ENCODE measurements around the gene LRP3. TPM values are rescaled to one million over a fixed set of nuclear protein-coding genes. Genes with fewer than 3 reads are reported as not detected.

The LRP3 gene
- total RNA-seq, 2 donors from 2014 or later: 16.3 to 22.2 TPM

DNA sequence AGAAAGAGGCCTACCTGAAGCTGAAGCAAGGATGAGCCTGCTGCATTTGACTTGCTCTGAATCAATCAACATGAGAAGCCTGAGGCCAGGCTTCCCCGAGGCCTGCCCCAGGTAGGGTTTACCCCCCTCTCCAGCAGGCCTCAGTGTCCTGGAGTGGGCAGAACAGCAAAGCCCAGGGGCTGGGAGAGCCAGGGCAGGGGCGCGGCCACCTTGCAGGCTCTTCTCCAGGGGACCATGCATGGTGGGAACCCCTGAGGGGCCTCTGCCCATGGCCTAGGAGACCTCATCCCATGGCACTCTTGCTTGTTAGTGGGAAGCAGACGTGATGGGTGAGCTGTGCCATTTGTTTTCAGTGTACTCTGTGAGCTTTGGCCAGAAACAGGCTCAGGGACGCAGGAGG, 19.9 kb upstream of the LRP3 start:
- no peak for DNase-seq (ENCODE audit: low spot score)
- TF ChIP-seq, protein P1, sequence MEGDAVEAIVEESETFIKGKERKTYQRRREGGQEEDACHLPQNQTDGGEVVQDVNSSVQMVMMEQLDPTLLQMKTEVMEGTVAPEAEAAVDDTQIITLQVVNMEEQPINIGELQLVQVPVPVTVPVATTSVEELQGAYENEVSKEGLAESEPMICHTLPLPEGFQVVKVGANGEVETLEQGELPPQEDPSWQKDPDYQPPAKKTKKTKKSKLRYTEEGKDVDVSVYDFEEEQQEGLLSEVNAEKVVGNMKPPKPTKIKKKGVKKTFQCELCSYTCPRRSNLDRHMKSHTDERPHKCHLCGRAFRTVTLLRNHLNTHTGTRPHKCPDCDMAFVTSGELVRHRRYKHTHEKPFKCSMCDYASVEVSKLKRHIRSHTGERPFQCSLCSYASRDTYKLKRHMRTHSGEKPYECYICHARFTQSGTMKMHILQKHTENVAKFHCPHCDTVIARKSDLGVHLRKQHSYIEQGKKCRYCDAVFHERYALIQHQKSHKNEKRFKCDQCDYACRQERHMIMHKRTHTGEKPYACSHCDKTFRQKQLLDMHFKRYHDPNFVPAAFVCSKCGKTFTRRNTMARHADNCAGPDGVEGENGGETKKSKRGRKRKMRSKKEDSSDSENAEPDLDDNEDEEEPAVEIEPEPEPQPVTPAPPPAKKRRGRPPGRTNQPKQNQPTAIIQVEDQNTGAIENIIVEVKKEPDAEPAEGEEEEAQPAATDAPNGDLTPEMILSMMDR (IDR thresholded peaks at IDR 0.05): no peak
- no peak overlapping the region for H3K27ac ChIP-seq

DNA sequence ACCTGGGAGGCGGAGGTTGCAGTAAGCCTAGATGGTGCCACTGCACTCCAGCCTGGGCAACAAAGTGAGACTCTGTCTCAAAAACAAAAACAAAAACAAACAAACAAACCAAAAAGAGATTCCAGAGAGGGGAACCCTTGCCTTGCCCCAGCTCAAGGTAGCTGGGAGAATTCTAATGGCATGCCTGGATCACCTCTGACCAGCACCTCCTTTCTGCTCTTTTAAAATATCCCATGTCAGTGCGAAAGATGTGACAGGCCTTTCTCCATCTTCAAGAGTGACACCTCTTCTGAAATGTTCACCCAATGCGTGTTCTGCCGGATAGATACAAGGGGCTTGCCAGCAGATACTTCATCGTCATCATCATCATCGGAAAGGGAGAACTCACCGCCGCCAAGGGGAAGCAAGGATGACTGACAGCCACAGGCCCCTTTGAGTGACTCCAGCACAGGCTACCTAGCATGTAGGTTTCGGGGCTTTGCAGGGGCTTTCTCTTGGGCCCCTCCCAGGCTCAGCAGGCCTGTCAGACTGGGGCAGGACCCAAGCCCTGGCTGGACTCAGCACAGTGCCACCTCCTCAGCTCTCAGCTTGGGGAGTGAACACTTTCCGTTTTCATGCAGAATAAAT, 18.9 kb upstream of the LRP3 start:
- Histone ChIP-seq H3K27me3 (no peaks in the 10 kb centered on the region), H3K4me1 (peaks cover 0 to 22% of the 10 kb centered on the region in 2 donors), H3K27ac (peak overlapping the region in 1 of 2 donors; percentile 94), H3K4me3 (no peak overlapping the region), H3K9me3 (no peaks in the 10 kb centered on the region), H3K36me3 (no peaks in the 10 kb centered on the region)
- DNase-seq (ENCODE audit: low spot score): no peak
- TF ChIP-seq, protein P1 (IDR thresholded peaks at IDR 0.05): no peak

More for the DNA sequence above, 19.9 kb upstream of the LRP3 start:
- Histone ChIP-seq H3K27me3 (no peaks in the 10 kb centered on the region), H3K4me1 (peaks cover 0 to 22% of the 10 kb centered on the region in 2 donors), H3K9me3 (no peaks in the 10 kb centered on the region), H3K36me3 (no peaks in the 10 kb centered on the region), H3K4me3 (no peak overlapping the region)

DNA sequence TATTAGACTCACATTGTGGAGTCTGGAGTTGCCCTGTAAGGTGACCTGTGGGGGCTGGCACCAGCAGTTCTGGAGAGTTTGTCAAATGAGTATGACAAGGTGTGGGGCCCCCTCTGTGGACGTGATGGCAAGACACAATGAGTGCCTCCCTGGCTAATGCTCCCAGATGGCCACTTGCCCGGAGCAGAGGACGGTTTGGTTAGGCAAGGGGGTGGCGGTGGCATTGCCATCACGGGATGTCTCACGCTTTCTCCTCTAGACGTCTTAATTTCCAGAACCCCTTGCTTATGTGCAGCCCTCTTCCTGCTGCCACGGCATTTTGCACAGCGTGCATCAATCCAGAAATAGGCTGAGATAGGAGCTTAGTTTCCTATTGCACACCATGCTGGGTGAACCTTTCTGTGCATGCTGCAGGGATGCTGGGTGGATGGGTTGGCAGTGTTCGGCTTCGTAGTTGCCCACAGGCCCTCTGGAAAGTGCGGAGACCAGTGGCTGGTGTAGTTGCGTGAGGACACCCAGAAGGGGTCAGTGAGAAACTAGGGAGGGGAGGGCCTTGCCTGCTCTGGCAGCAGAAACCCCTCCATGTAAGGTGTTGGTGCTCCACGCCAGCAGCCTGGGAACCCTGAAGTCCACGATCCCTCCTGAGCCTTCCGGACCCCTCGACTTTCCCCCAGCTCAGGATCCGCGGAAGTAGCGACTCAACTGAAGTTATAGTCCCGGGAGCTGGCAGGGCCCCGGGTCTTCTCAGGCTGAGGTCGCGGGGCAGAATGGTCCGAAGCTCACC, 18.1 kb upstream of the LRP3 start:
- H3K27ac ChIP-seq: peak overlapping the region; percentile 89 to 94
- peak overlapping the region; percentile 79 to 98 for H3K4me3 ChIP-seq
- TF ChIP-seq, protein P1 (IDR thresholded peaks at IDR 0.05): peak in 1 of 2 donors; percentile 16
- H3K27me3 ChIP-seq: no peaks in the 10 kb centered on the region
- peaks cover 0 to 22% of the 10 kb centered on the region in 2 donors for H3K4me1 ChIP-seq
- H3K36me3 ChIP-seq: no peaks in the 10 kb centered on the region
- no peaks in the 10 kb centered on the region for H3K9me3 ChIP-seq
- peak; percentile 64 for DNase-seq (ENCODE audit: low spot score)

DNA sequence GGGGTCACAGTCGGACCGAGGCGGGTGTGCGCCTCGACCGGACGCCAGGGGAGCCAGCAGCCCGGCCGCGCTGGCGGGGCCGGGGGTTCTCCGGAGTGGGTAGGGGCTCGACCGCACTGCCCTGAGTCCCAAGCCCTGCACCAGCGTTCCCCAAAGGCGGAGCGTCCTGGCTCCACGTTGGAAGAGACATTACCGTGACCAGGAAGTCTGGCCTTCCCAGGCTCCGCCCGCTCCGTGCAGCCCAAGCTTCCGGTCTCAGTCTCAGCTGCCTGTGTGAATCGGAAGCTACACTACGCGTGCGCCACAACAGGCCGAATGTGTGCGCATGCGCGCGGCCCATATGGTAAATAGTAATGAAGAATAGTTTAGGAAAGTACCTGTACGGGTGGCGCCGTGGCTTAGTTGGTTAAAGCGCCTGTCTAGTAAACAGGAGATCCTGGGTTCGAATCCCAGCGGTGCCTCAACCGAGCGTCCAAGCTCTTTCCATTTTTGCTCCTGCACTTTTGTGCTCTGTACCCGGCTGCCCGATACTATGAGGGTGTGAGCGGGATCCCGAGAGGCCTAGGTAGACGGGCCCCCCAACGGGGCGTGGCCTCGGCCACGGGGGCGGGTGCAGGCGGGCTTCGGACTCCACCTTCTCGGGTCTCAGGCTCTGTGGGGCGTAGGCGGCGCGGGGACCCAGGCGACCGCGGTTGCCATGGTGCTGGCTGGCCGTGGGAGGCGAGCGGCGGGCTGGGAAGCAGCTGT, 17.3 kb upstream of the LRP3 start:
- Histone ChIP-seq H3K27ac (peak overlapping the region; percentile 89 to 94), H3K36me3 (no peaks in the 10 kb centered on the region), H3K4me3 (peak overlapping the region; percentile 79 to 98), H3K27me3 (no peaks in the 10 kb centered on the region), H3K9me3 (no peaks in the 10 kb centered on the region), H3K4me1 (peaks cover 0 to 22% of the 10 kb centered on the region in 2 donors)
- DNase-seq (ENCODE audit: low spot score): peak; percentile 99
- TF ChIP-seq, protein P1 (IDR thresholded peaks at IDR 0.05): no peak

DNA sequence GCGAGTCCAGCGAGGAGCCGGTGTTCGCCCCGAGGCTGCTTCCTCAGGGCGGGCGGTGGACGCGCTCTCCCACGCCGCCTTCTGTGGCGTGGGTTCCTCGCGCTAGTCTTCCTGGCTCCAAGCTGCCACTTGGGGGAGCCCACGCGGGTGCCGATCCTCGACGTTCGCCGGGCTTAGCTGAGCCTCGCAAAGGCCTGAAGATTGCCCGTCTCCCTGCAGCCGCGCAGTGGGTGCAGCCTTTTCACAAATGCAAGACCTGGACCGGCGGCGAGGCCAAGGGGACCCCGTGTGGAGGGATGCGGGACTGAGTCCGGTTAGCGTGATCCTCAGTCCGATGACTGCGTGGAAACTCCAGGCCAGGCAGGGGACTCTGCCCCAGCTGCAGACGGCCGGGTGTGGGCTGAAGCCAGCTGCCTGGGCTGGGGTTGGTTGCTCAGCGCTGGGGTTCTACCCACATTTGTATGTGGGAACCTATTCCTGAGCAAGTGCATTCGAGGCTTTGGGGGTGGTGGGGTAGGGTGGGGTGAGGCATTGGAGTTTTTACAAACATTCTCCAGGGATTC, 16.6 kb upstream of the LRP3 start:
- peak; percentile 80 for DNase-seq (ENCODE audit: low spot score)
- Histone ChIP-seq H3K27me3 (no peaks in the 10 kb centered on the region), H3K36me3 (no peaks in the 10 kb centered on the region), H3K27ac (peak overlapping the region; percentile 89 to 94), H3K4me1 (peaks cover 0 to 22% of the 10 kb centered on the region in 2 donors), H3K4me3 (peak overlapping the region; percentile 79 to 98), H3K9me3 (no peaks in the 10 kb centered on the region)
- TF ChIP-seq, protein P1 (IDR thresholded peaks at IDR 0.05): peak in 1 of 2 donors; percentile 59
